ENCODE measurements around the gene CDR2L.
"Not testable (repeated sequence)": the region's sequence is repeated elsewhere in the genome, so short reads cannot be mapped to it uniquely, and the experiment has no call there.

The CDR2L gene

GRCh38 chr17:75003070-75003956 is 15.9 kb downstream of the CDR2L start:
- peaks cover 4% of the 10 kb centered on the region for H3K27me3 Mint-ChIP-seq (ENCODE audit: low read depth, poor library complexity)
- no peaks in the 10 kb centered on the region for H3K4me1 Mint-ChIP-seq
- no peak overlapping the region for H3K27ac Mint-ChIP-seq
- no peak overlapping the region for H3K4me3 Mint-ChIP-seq
- no peak for DNase-seq
- no peak for TF ChIP-seq CTCF (IDR thresholded peaks at IDR 0.05)
- peaks cover 4% of the 10 kb centered on the region for H3K36me3 Mint-ChIP-seq (ENCODE audit: low read depth)
- no peaks in the 10 kb centered on the region for H3K9me3 Mint-ChIP-seq

- no peak overlapping the region for H3K27ac Mint-ChIP-seq
- peaks cover 4% of the 10 kb centered on the region for H3K27me3 Mint-ChIP-seq (ENCODE audit: low read depth, poor library complexity)
- H3K9me3 Mint-ChIP-seq = no peaks in the 10 kb centered on the region
- no peak for TF ChIP-seq CTCF (IDR thresholded peaks at IDR 0.05)
- H3K4me3 Mint-ChIP-seq = no peak overlapping the region
- DNase-seq = no peak
- no peaks in the 10 kb centered on the region for H3K4me1 Mint-ChIP-seq
- peaks cover 4% of the 10 kb centered on the region for H3K36me3 Mint-ChIP-seq (ENCODE audit: low read depth)
Measured at GRCh38 chr17:75003957-75004355, 16.5 kb downstream of the CDR2L start.

GRCh38 chr17:75004371-75004770 is 16.9 kb downstream of the CDR2L start:
- no peaks in the 10 kb centered on the region for H3K9me3 Mint-ChIP-seq
- peaks cover 4% of the 10 kb centered on the region for H3K27me3 Mint-ChIP-seq (ENCODE audit: low read depth, poor library complexity)

GRCh38 chr17:75005291-75005690 is 17.9 kb downstream of the CDR2L start:
- no peaks in the 10 kb centered on the region for H3K4me1 Mint-ChIP-seq

More at GRCh38 chr17:75004371-75004770, 16.9 kb downstream of the CDR2L start:
- DNase-seq = no peak
- H3K27ac Mint-ChIP-seq = no peak overlapping the region
- H3K36me3 Mint-ChIP-seq (ENCODE audit: low read depth) = peaks cover 4% of the 10 kb centered on the region
- H3K4me1 Mint-ChIP-seq = no peaks in the 10 kb centered on the region
- no peak for TF ChIP-seq CTCF (IDR thresholded peaks at IDR 0.05)
- no peak overlapping the region for H3K4me3 Mint-ChIP-seq

GRCh38 chr17:75006084-75006483 is 18.7 kb downstream of the CDR2L start:
- not testable (repeated sequence) for H3K27me3 Mint-ChIP-seq (ENCODE audit: low read depth, poor library complexity); H3K4me1 Mint-ChIP-seq; DNase-seq; H3K9me3 Mint-ChIP-seq; H3K4me3 Mint-ChIP-seq; H3K36me3 Mint-ChIP-seq (ENCODE audit: low read depth); H3K27ac Mint-ChIP-seq

More at GRCh38 chr17:75005291-75005690, 17.9 kb downstream of the CDR2L start:
- Mint-ChIP-seq H3K27ac (no peak overlapping the region), H3K4me3 (no peak overlapping the region), H3K36me3 (ENCODE audit: low read depth) (peaks cover 4% of the 10 kb centered on the region), H3K9me3 (no peaks in the 10 kb centered on the region), H3K27me3 (ENCODE audit: low read depth, poor library complexity) (peaks cover 4% of the 10 kb centered on the region)
- TF ChIP-seq CTCF (IDR thresholded peaks at IDR 0.05) = no peak
- DNase-seq = no peak

- no peak overlapping the region for H3K27ac Mint-ChIP-seq
- no peak for TF ChIP-seq CTCF (IDR thresholded peaks at IDR 0.05)
- peaks cover 9% of the 10 kb centered on the region for H3K4me1 Mint-ChIP-seq
- H3K9me3 Mint-ChIP-seq = no peaks in the 10 kb centered on the region
- no peak overlapping the region for H3K4me3 Mint-ChIP-seq
- peaks cover 4% of the 10 kb centered on the region for H3K27me3 Mint-ChIP-seq (ENCODE audit: low read depth, poor library complexity)
- H3K36me3 Mint-ChIP-seq (ENCODE audit: low read depth) = no peaks in the 10 kb centered on the region
- DNase-seq = no peak
Measured at GRCh38 chr17:75006653-75007052, 19.2 kb downstream of the CDR2L start.
